Measurements from ENCODE around the gene RREB1. TPM values are rescaled to one million over a fixed set of nuclear protein-coding genes. Genes with fewer than 3 reads are reported as not detected.

The RREB1 gene
- total RNA-seq, 4 donors from 2014 or later: 40.8 to 68.6 (median 54.4) TPM

GRCh38 chr6:7124114-7124513, 16.4 kb downstream of the RREB1 start:
- no peak for TF ChIP-seq POLR2A (IDR thresholded peaks at IDR 0.05)
- TF ChIP-seq CTCF (IDR thresholded peaks at IDR 0.05): no peak
- DNase-seq (ENCODE audit: low spot score in 2 of 2): no peak
- 82 to 84% methylated on average over 4 of the region's 4 CpGs for WGBS, 2 donors
- intact Hi-C loops (cut with DNase I; ENCODE audit: low total_unique reads): no loop called here
- H3K4me3 ChIP-seq (ENCODE audit: low read depth, poor library complexity, severe bottlenecking): no peak overlapping the region

- TF ChIP-seq CTCF (IDR thresholded peaks at IDR 0.05): no peak
- no peak for TF ChIP-seq POLR2A (IDR thresholded peaks at IDR 0.05)
- no peak for DNase-seq (ENCODE audit: low spot score in 2 of 2)
- WGBS, 2 donors: 40 to 54% methylated on average over 2 of the region's 2 CpGs
- intact Hi-C loops (cut with DNase I; ENCODE audit: low total_unique reads): no loop called here
- H3K4me3 ChIP-seq (ENCODE audit: low read depth, poor library complexity, severe bottlenecking): no peak overlapping the region
Measured at GRCh38 chr6:7124636-7125035, 16.9 kb downstream of the RREB1 start.

GRCh38 chr6:7125290-7125689, 17.5 kb downstream of the RREB1 start:
- WGBS, 2 donors: 80 to 94% methylated on average over 1 of the region's 1 CpG
- no peak for DNase-seq (ENCODE audit: low spot score in 2 of 2)
- intact Hi-C loops (cut with DNase I; ENCODE audit: low total_unique reads): no loop called here
- TF ChIP-seq CTCF (IDR thresholded peaks at IDR 0.05) (no peak), POLR2A (IDR thresholded peaks at IDR 0.05) (no peak)
- no peak overlapping the region for H3K4me3 ChIP-seq (ENCODE audit: low read depth, poor library complexity, severe bottlenecking)

- WGBS, 2 donors: 75 to 81% methylated on average over 4 of the region's 4 CpGs
- no peak overlapping the region for H3K4me3 ChIP-seq (ENCODE audit: low read depth, poor library complexity, severe bottlenecking)
- intact Hi-C loops (cut with DNase I; ENCODE audit: low total_unique reads): no loop called here
- no peak for DNase-seq (ENCODE audit: low spot score in 2 of 2)
- TF ChIP-seq POLR2A (IDR thresholded peaks at IDR 0.05) (no peak), CTCF (IDR thresholded peaks at IDR 0.05) (no peak)
Measured at GRCh38 chr6:7126754-7127153, 19.0 kb downstream of the RREB1 start.

- no peak overlapping the region for H3K4me3 ChIP-seq (ENCODE audit: low read depth, poor library complexity, severe bottlenecking)
- intact Hi-C loops (cut with DNase I; ENCODE audit: low total_unique reads): no loop called here
- no peak for DNase-seq (ENCODE audit: low spot score in 2 of 2)
- 55 to 66% methylated on average over 5 of the region's 5 CpGs for WGBS, 2 donors
- no peak for TF ChIP-seq POLR2A (IDR thresholded peaks at IDR 0.05)
- TF ChIP-seq CTCF (IDR thresholded peaks at IDR 0.05): no peak
Measured at GRCh38 chr6:7127680-7128079, 19.9 kb downstream of the RREB1 start.

GRCh38 chr6:7129360-7129759, 21.6 kb downstream of the RREB1 start:
- no peak overlapping the region for H3K4me3 ChIP-seq (ENCODE audit: low read depth, poor library complexity, severe bottlenecking)
- DNase-seq (ENCODE audit: low spot score in 2 of 2): no peak
- 56 to 59% methylated on average over 5 to 6 of the region's 6 CpGs for WGBS, 2 donors
- TF ChIP-seq POLR2A (IDR thresholded peaks at IDR 0.05): no peak
- TF ChIP-seq CTCF (IDR thresholded peaks at IDR 0.05): no peak
- intact Hi-C loops (cut with DNase I; ENCODE audit: low total_unique reads): no loop called here

Data from lower leg skin (tissue), 4 donors.